Endothelial cell of umbilical vein (primary cell): ENCODE results near the gene FHIT. TPM values are rescaled to one million over a fixed set of nuclear protein-coding genes. Genes with fewer than 3 reads are reported as not detected.

ENCODE experiments used
- BruUV-seq: library from RNA; stranded (reverse); fragments of 400-500 nt; replicated peaks from 2 replicates; lab custom pipeline; 2021; lab: Mats Ljungman, UMichigan
- CTCF ChIA-PET: fragments of 300-600, 350-600 bp; sonication (Branson Sonifier 250); formaldehyde crosslinking; loops from one replicate; lab custom pipeline; 2021; ENCODE audit warnings: antibody characterized with exemption, inconsistent platforms; lab: Charles Lee
- POLR2A ChIA-PET: fragments of 300-600, 350-600 bp; sonication (Branson Sonifier 250); formaldehyde crosslinking; loops from one replicate; lab custom pipeline; 2021; ENCODE audit warnings: antibody characterized with exemption, inconsistent platforms; lab: Charles Lee
- DNase-seq: peaks from one replicate; pipeline ENCODE4 v3.0.0-alpha.2; 2011; ENCODE audit warnings: low read depth, low spot score
- FAIRE-seq: peaks from 2 replicates; lab custom pipeline; 2011; peaks lifted over from hg19 to GRCh38; lab: Jason Lieb, UNC
- H2AFZ ChIP-seq: 2 replicates; pipeline ENCODE4 v1.6.0; 2012; ENCODE audit warnings: low read depth, low read length, control low read depth, inconsistent platforms
- H3K27ac ChIP-seq: 2 replicates; pipeline ENCODE4 v1.5.1; 2011; ENCODE audit warnings: low read depth, mild to moderate bottlenecking, control low read depth, low read length, moderate library complexity; ENCODE audit not compliant: insufficient read depth
- H3K27me3 ChIP-seq, 2 experiments: 2 replicates each; pipeline versions ENCODE4 v1.6.0 to v1.6.1; 2011; ENCODE audit warnings: low read length in 2 of 2, mixed read lengths in 1 of 2; ENCODE audit not compliant: control insufficient read depth in 2 of 2, insufficient read depth in 2 of 2
- H3K36me3 ChIP-seq, 2 experiments: 2 replicates in 1 of 2; 3 replicates in 1 of 2; pipeline ENCODE4 v1.5.1; 2011; ENCODE audit warnings: low read length in 2 of 2, mild to moderate bottlenecking in 1 of 2, moderate library complexity in 1 of 2; ENCODE audit not compliant: control insufficient read depth in 2 of 2, insufficient read depth in 2 of 2; ENCODE audit errors: extremely low read depth in 1 of 2
- H3K4me1 ChIP-seq: 3 replicates; pipeline ENCODE4 v1.5.1; 2011; ENCODE audit warnings: mild to moderate bottlenecking, low read length; ENCODE audit not compliant: control insufficient read depth, insufficient read depth; ENCODE audit errors: extremely low read depth
- H3K4me2 ChIP-seq: 2 replicates; pipeline ENCODE4 v1.6.1; 2011; ENCODE audit warnings: low read length, control low read depth, mixed read lengths; ENCODE audit not compliant: insufficient read depth
- H3K4me3 ChIP-seq, 3 experiments: fragments of 200-600 bp in 1 of 3; sonication (generic), shearing (Covaris generic) in 1 of 3; replicated peaks in 1 of 3; 2 replicates each; pipeline ENCODE4 v1.5.1; 2011 to 2016; ENCODE audit warnings: control low read depth in 3 of 3, low read length in 3 of 3, mild to moderate bottlenecking in 2 of 3, inconsistent platforms in 1 of 3, low read depth in 1 of 3, moderate library complexity in 1 of 3; ENCODE audit not compliant: insufficient read depth in 1 of 3
- H3K79me2 ChIP-seq: 2 replicates; pipeline ENCODE4 v1.6.0; 2012; ENCODE audit warnings: low read length, inconsistent platforms; ENCODE audit not compliant: control insufficient read depth, insufficient read depth
- H3K9ac ChIP-seq: replicated peaks from 2 replicates; pipeline ENCODE3; 2011; ENCODE audit warnings: low read length, control low read depth; ENCODE audit not compliant: insufficient read depth; ENCODE audit errors: extremely low read depth
- H3K9me1 ChIP-seq: replicated peaks from 3 replicates; pipeline ENCODE4 v1.6.0; 2011; ENCODE audit warnings: mild to moderate bottlenecking, low read length; ENCODE audit not compliant: control insufficient read depth, insufficient read depth; ENCODE audit errors: extremely low read depth
- H3K9me3 ChIP-seq: replicated peaks from 2 replicates; pipeline ENCODE4 v1.5.1; 2012; ENCODE audit warnings: low read length, inconsistent platforms; ENCODE audit not compliant: control insufficient read depth, insufficient read depth
- H4K20me1 ChIP-seq: replicated peaks from 2 replicates; pipeline ENCODE3; 2011; ENCODE audit warnings: mild to moderate bottlenecking, low read length; ENCODE audit not compliant: control insufficient read depth, insufficient read depth; ENCODE audit errors: extremely low read depth
- CTCF ChIP-seq, 2 donors: IDR thresholded peaks; 1 replicate in 1 of 2; 2 replicates in 1 of 2; pipeline ENCODE4 v1.5.1; 2011; ENCODE audit warnings: low read length in 2 of 2, mild to moderate bottlenecking in 2 of 2, moderate library complexity in 2 of 2, control low read depth in 1 of 2, inconsistent platforms in 1 of 2, low read depth in 1 of 2; ENCODE audit not compliant: insufficient read depth in 1 of 2; ENCODE audit errors: extremely low read depth in 1 of 2
- EZH2 ChIP-seq: IDR thresholded peaks from 2 replicates; pipeline ENCODE4 v1.6.1; 2012; ENCODE audit warnings: borderline replicate concordance, low read depth, mild to moderate bottlenecking, moderate library complexity, low read length, inconsistent platforms; ENCODE audit not compliant: severe bottlenecking
- FOS ChIP-seq: IDR thresholded peaks from 2 replicates; pipeline ENCODE4 v1.6.1; 2011; ENCODE audit warnings: mild to moderate bottlenecking, low read length, moderate library complexity, borderline replicate concordance; ENCODE audit not compliant: insufficient read depth
- GATA2 ChIP-seq: IDR thresholded peaks from 2 replicates; pipeline ENCODE4 v1.7.0; 2011; ENCODE audit warnings: low read depth, mild to moderate bottlenecking, moderate library complexity, mixed read lengths, low read length; ENCODE audit not compliant: insufficient read length, insufficient read depth
- JUN ChIP-seq: IDR thresholded peaks from 2 replicates; pipeline ENCODE4 v1.6.1; 2011; ENCODE audit warnings: borderline replicate concordance, low read depth; ENCODE audit not compliant: insufficient read length, insufficient read depth
- MAX ChIP-seq: IDR thresholded peaks from 2 replicates; pipeline ENCODE4 v1.6.1; 2011; ENCODE audit not compliant: insufficient read depth, insufficient read length
- MYC ChIP-seq: IDR thresholded peaks from one replicate; pipeline ENCODE4 v1.6.1; 2011; ENCODE audit warnings: mild to moderate bottlenecking, low read depth, low read length
- POLR2A ChIP-seq: IDR thresholded peaks from 2 replicates; pipeline ENCODE4 v1.6.1; 2012; ENCODE audit warnings: low read depth, mild to moderate bottlenecking, control low read depth, low read length
- POLR2AphosphoS5 ChIP-seq: IDR thresholded peaks from 2 replicates; pipeline ENCODE4 v1.6.1; 2012; ENCODE audit warnings: low read depth, mild to moderate bottlenecking, control low read depth, low read length, moderate library complexity; ENCODE audit not compliant: insufficient read depth
- dilution Hi-C: fragments of 300-500 bp; cut with MboI; formaldehyde crosslinking; loops from one replicate; pipeline ENCODE4 v1.15.0; 2019; ENCODE audit warnings: low sequenced_read_pairs; ENCODE audit not compliant: extremely low pct_ligation_motif_present
- intact Hi-C: fragments of 100-400 bp; cut with micrococcal nuclease; formaldehyde crosslinking; loops from one replicate; pipeline ENCODE4 v1.10.0; 2022
- polyA plus RNA-seq, 4 experiments: library from polyadenylated mRNA; depleted of rRNA in 3 of 4; stranded (reverse) in 3 of 4; unstranded in 1 of 4; fragments of >200 nt; gene quantifications; 2 replicates each; pipeline versions ENCODE4 v1.2.1 to v1.2.3, GENCODE V29; 2011 to 2012; ENCODE audit warnings: missing spikeins in 1 of 4
- total RNA-seq: library from RNA; stranded (reverse); gene quantifications from 2 replicates; pipeline ENCODE4 v1.2.3, GENCODE V29; 2021

The FHIT gene
- total and polyA plus RNA-seq, 2 donors (not counting 3 experiments of a cell fraction or from before 2014, with no cell fraction given): 0.47 to 2.2 TPM

GRCh38 chr3:60263191-60263590 lies 988.1 kb downstream of the FHIT start:
- no TSS peak for BruUV-seq
- Histone ChIP-seq H3K9me3 (no peaks in the 10 kb centered on the region), H2AFZ (no peak overlapping the region), H3K36me3 (no peaks in the 10 kb centered on the region), H3K4me3 (no peak overlapping the region), H3K79me2 (no peaks in the 10 kb centered on the region), H3K9me1 (no peaks in the 10 kb centered on the region), H3K9ac (no peak overlapping the region), H3K4me2 (no peak overlapping the region), H4K20me1 (no peaks in the 10 kb centered on the region), H3K4me1 (no peaks in the 10 kb centered on the region), H3K27ac (no peak overlapping the region), H3K27me3 (no peaks in the 10 kb centered on the region)
- no peak for DNase-seq
- ChIA-PET POLR2A (no interaction called here), CTCF (no interaction called here)
- FAIRE-seq: no peak
- intact Hi-C loops (no loop called here), dilution Hi-C loops (no loop called here)
- TF ChIP-seq MYC: no peak
- no peak for TF ChIP-seq MAX
- TF ChIP-seq FOS: no peak
- TF ChIP-seq POLR2AphosphoS5: no peak
- TF ChIP-seq POLR2A: no peak
- no peak for TF ChIP-seq EZH2
- no peak for TF ChIP-seq CTCF (IDR thresholded peaks at IDR 0.05; ENCODE audit: extremely low read depth in 1 of 2, insufficient read depth in 1 of 2, low read depth in 1 of 2, low read length in 2 of 2)
- no peak for TF ChIP-seq JUN
- no peak for TF ChIP-seq GATA2
